T-helper 17 cell (primary cell): ENCODE measurements around the gene ARPIN. TPM values are rescaled to one million over a fixed set of nuclear protein-coding genes. Genes with fewer than 3 reads are reported as not detected.
"Not testable (repeated sequence)": the region's sequence is repeated elsewhere in the genome, so short reads cannot be mapped to it uniquely, and the experiment has no call there.

Source experiments
- ATAC-seq: fragments of 150-1000 bp; cut with Tn5 transposase; 2 replicates; pipeline ENCODE4 v1.10.0; 2021; ENCODE audit warnings: mild to moderate bottlenecking, moderate library complexity
- DNase-seq, 3 donors: peaks; one replicate each; pipeline versions ENCODE4 v3.0.0 to v3.0.0-alpha.2; 2020 to 2021
- H3K9me3 ChIP-seq: one replicate; pipeline ENCODE4 v1.7.0; 2013; ENCODE audit warnings: low read length, mild to moderate bottlenecking; ENCODE audit not compliant: control insufficient read depth, poor library complexity, severe bottlenecking
- H3K27ac Mint-ChIP-seq: one replicate; pipeline ENCODE4 v1.8.0; 2022; ENCODE audit warnings: mild to moderate bottlenecking, moderate library complexity, mixed read lengths
- H3K27me3 Mint-ChIP-seq: one replicate; pipeline ENCODE4 v1.8.0; 2022; ENCODE audit warnings: mixed read lengths
- H3K36me3 Mint-ChIP-seq: one replicate; pipeline ENCODE4 v1.8.0; 2022; ENCODE audit warnings: low read depth, mixed read lengths
- H3K4me1 Mint-ChIP-seq: one replicate; pipeline ENCODE4 v1.8.0; 2022; ENCODE audit warnings: mild to moderate bottlenecking, mixed read lengths
- H3K4me3 Mint-ChIP-seq: one replicate; pipeline ENCODE4 v1.8.0; 2022; ENCODE audit warnings: mild to moderate bottlenecking, moderate library complexity, mixed read lengths
- total RNA-seq, 4 donors: library from RNA in 2 of 4; stranded (reverse) in 2 of 4; gene quantifications; one replicate each; pipeline ENCODE4 v1.2.3 and lab custom pipeline; 2022 to 2026

ARPIN gene
- total RNA-seq, 2 donors from 2014 or later = 0.13 TPM; not detected in 1

DNA sequence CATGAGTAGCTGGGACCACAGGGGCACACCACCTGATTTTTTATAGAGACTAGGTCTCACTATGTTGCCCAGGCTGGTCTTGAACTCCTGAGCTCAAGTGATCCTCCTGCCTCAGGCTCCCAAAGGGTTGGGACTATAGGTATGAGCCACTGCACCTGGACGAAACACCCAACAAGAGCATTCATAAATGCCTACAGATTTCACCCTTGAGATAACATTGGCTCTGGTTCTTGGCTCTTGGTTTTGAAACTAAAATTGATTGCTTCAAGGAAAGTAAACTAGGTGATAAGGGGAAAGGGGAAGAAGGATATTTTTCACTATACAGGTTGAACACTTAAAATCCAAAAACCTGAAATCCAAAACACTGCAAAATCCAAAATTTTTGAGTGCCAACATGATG is 29.2 kb downstream of the ARPIN start:
- H3K9me3 ChIP-seq = no peaks in the 10 kb centered on the region
- Mint-ChIP-seq H3K27ac (no peak overlapping the region), H3K4me1 (peaks cover 3% of the 10 kb centered on the region), H3K27me3 (no peaks in the 10 kb centered on the region), H3K4me3 (no peak overlapping the region), H3K36me3 (peaks cover 3% of the 10 kb centered on the region)
- ATAC-seq (no peak), DNase-seq (no peak)

- Mint-ChIP-seq H3K27me3 (no peaks in the 10 kb centered on the region), H3K4me3 (no peak overlapping the region), H3K4me1 (peaks cover 5% of the 10 kb centered on the region), H3K36me3 (peaks cover 9% of the 10 kb centered on the region), H3K27ac (no peak overlapping the region)
- ATAC-seq (no peak), DNase-seq (no peak)
- no peaks in the 10 kb centered on the region for H3K9me3 ChIP-seq
Measured at GRCh38 chr15:89880727-89881126, 32.0 kb downstream of the ARPIN start.

DNA sequence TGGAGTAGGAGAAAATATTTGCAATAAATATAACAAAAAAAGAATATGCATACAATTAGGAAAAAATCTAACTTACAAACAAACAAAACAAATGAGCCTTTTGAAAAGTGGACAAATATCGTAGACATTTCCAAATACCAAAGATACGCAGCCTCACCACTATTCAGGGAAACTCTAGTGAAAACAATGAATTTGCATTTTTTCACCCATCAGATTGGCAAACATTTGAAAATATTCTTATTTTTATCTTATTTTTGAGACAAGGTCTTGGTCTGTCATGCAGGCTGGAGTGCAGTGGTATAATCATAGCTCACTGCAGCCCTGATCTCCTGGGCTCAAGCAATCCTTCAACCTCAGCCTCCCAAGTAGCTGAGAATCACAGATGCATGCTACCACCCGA is 34.4 kb downstream of the ARPIN start:
- H3K9me3 ChIP-seq = no peaks in the 10 kb centered on the region
- ATAC-seq (no peak), DNase-seq (no peak)
- Mint-ChIP-seq H3K27me3 (no peaks in the 10 kb centered on the region), H3K36me3 (peaks cover 9% of the 10 kb centered on the region), H3K4me1 (peaks cover 10% of the 10 kb centered on the region), H3K4me3 (no peak overlapping the region), H3K27ac (no peak overlapping the region)

GRCh38 chr15:89877083-89877425 is 35.7 kb downstream of the ARPIN start:
- no peaks in the 10 kb centered on the region for H3K9me3 ChIP-seq
- Mint-ChIP-seq H3K4me3 (peak overlapping the region; percentile 7), H3K27ac (peak overlapping the region; percentile 21), H3K4me1 (peaks cover 10% of the 10 kb centered on the region), H3K36me3 (peaks cover 9% of the 10 kb centered on the region), H3K27me3 (no peaks in the 10 kb centered on the region)
- ATAC-seq (no peak), DNase-seq (no peak)

DNA sequence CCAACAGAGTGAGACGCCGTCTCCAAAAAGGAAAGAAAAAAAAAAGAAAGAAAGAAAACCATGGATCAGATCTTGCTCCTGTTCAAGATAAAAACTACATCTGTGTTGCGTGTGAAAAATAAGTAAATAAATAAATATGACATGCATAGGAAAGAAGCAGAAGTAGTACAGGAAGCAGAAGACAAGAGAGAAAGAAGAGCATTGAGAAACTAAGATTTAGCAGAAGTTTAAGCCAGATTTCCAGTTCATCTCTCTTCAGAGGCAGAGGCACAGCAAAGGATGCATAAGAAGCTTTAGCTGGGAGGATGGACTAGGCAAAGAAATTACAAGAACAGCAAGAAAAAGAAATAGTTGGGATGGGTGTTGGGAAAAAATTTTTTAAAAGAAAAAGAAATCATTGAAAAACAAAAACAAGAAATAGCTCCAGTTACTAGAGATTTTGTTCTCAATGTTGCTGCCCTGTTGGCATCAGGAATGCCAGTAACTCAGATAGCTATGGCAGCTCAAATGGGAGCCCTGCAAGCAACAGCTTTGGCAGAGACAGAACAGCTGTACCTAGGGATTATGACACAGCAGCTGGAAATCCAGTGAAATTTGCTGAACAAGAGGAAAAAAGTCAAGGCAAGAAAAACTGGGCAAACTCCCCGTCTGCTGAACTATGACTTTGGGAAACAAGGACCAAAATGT is 36.2 kb downstream of the ARPIN start:
- ATAC-seq (no peak), DNase-seq (no peak)
- H3K27me3 Mint-ChIP-seq = no peaks in the 10 kb centered on the region
- H3K9me3 ChIP-seq = no peaks in the 10 kb centered on the region
- peaks cover 9% of the 10 kb centered on the region for H3K36me3 Mint-ChIP-seq
- peaks cover 10% of the 10 kb centered on the region for H3K4me1 Mint-ChIP-seq
- peak overlapping the region; percentile 7 for H3K4me3 Mint-ChIP-seq
- H3K27ac Mint-ChIP-seq = peak overlapping the region; percentile 88

DNA sequence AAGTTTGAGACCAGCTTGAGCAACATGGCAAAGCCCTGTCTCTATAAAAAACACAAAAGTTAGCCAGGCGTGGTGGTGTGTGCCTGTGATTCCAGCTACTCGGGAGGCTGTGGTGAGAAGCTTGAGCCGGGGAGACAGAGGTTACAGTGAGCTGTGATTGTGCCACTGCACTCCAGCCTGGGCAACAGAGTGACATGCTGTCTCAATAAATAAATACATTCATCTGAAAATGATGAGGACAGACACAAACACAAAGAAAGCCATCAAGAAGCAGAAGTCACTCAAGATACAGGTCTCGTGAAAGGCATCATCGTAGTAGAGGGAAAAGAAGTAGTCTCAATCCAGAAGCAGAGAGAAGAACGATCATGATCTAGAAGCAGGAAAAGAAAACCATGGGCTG is 37.0 kb downstream of the ARPIN start:
- no peak for ATAC-seq
- H3K27ac Mint-ChIP-seq = peak overlapping the region; percentile 88
- H3K36me3 Mint-ChIP-seq = peaks cover 6% of the 10 kb centered on the region
- H3K4me3 Mint-ChIP-seq = peak overlapping the region; percentile 49
- H3K4me1 Mint-ChIP-seq = peaks cover 8% of the 10 kb centered on the region
- DNase-seq = no peak
- no peaks in the 10 kb centered on the region for H3K27me3 Mint-ChIP-seq
- H3K9me3 ChIP-seq = no peaks in the 10 kb centered on the region

DNA sequence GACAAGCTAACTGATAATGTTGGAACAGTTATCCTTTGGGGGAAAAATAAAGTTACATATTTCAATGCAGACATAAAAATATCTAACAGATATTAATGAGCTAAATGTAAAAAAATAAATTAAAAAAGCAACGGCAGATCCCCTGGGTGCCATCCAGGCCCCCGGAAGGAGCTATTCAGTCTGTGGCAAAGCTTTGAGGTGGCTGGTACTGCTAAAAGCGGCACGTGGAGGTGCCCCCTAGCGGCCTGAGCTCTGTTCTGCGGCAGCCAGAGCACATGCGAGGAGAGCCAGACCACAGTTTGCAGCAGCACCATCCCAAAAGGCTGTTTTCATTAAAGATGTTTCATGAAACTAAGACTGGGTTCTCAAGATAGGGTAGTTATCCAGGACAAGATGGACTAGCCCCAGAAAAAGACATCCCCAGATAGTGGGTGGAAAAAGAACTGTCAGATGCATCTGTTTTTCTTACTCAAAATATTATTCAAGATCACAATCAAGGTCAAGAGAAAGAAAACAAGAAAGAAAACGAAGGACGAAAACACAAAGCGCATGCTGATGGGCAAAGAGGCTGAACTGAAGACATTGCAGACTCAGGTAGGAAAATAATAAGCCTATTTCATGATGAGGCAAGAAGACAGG is 37.7 kb downstream of the ARPIN start:
- peak; percentile 59 to 73 (median 61) for DNase-seq

DNA sequence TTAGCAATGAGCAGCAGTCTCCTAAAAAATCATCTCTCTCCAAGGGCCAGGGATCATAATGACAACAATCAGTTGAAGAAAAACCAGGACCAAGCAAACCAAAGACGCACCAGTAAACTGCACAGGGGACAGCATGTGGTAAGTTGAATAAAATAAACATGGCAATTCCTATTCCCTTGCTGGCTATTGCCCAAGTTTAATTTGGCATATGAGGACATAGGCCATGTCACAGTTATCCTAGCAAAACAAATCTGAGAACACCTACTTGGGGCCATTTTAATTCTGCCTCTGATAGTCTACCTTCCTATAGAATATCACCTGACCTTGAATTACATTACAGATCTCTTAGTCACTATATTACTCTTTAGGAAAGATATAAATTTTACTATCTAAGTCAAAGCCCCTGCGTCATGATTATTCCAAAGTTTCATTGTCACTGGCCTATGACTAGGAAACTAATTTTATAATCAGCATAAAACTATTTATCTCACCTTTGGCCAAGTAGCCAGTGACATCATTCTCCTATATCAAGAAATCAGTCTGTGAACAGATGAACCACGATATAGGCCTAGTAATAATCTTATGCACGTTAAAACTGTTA is 42.0 kb downstream of the ARPIN start:
- H3K4me1 Mint-ChIP-seq = peaks cover 6% of the 10 kb centered on the region
- H3K36me3 Mint-ChIP-seq = peaks cover 2% of the 10 kb centered on the region
- H3K27me3 Mint-ChIP-seq = no peaks in the 10 kb centered on the region
- no peak overlapping the region for H3K27ac Mint-ChIP-seq
- no peak for ATAC-seq
- H3K9me3 ChIP-seq = no peaks in the 10 kb centered on the region
- H3K4me3 Mint-ChIP-seq = no peak overlapping the region
- DNase-seq = no peak

More for the DNA sequence above, 37.7 kb downstream of the ARPIN start:
- Mint-ChIP-seq H3K27ac (no peak overlapping the region), H3K27me3 (no peaks in the 10 kb centered on the region), H3K4me1 (peaks cover 7% of the 10 kb centered on the region), H3K4me3 (no peak overlapping the region), H3K36me3 (peaks cover 6% of the 10 kb centered on the region)
- H3K9me3 ChIP-seq = no peaks in the 10 kb centered on the region
- ATAC-seq = peak; percentile 100

DNA sequence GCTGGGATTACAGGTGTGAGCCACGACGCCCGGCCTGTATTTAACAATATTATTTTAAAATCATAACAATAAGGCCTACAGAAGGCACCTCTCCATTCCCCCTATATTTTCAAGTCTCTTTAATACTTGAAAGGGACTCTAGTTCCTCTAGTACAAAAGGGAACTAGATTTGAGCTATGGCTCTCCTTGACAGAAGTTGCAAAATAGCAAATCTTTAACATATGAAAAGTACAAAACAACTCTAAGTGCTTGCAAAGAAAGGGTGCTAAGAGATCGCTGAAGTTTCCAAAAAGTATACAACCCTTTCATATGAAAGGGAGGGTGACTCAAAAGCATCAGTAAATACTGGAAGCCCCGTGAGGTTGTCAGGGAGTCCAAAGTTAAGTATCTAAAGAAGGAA is 42.7 kb downstream of the ARPIN start:
- Mint-ChIP-seq H3K4me1 (peaks cover under 1% of the 10 kb centered on the region), H3K27me3 (no peaks in the 10 kb centered on the region), H3K27ac (no peak overlapping the region), H3K4me3 (no peak overlapping the region), H3K36me3 (peaks cover 2% of the 10 kb centered on the region)
- ATAC-seq = no peak
- no peaks in the 10 kb centered on the region for H3K9me3 ChIP-seq
- DNase-seq = no peak

GRCh38 chr15:89869490-89869889 is 43.3 kb downstream of the ARPIN start:
- not testable (repeated sequence) for H3K4me1 Mint-ChIP-seq, ATAC-seq, H3K36me3 Mint-ChIP-seq, H3K27ac Mint-ChIP-seq, H3K27me3 Mint-ChIP-seq, H3K9me3 ChIP-seq, H3K4me3 Mint-ChIP-seq, DNase-seq

DNA sequence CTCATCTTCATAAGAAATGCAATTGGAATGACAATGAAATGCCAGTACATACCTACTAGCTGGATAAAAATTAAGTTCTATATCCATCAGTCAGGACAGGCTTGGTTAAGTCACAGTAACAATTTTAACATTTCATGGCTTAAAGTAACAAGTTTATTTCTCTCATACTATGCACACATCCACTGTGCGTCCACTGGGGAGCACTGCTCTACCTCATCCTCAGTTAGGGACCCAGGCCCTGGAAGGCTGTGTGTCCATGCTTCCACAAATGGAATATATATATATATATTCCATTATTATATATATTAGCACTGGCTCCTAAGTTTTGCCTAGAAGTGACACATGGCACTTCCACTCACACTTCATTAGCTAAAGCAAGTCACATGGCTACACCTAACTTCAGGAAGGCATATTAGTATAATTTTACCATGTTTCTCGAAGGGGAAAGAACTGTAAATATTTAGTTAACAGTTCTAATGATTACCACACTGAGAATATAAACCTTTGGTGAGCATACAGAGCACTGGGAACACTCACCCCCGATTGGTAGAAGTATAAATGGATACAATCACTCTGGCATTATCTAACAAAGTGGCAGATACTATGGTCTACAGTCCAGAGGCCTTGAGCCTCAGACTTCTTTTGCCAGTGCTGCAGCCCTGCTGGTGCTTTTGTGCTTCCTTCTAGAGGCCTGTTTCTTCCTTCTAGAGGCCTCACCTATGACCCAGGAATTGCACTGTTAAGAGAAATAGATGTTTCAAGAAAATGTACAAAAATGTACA is 47.6 kb downstream of the ARPIN start:
- H3K36me3 Mint-ChIP-seq = peaks cover 2% of the 10 kb centered on the region
- H3K4me1 Mint-ChIP-seq = no peaks in the 10 kb centered on the region
- H3K27ac Mint-ChIP-seq = no peak overlapping the region
- no peaks in the 10 kb centered on the region for H3K9me3 ChIP-seq
- no peak for ATAC-seq
- no peak for DNase-seq
- no peaks in the 10 kb centered on the region for H3K27me3 Mint-ChIP-seq
- H3K4me3 Mint-ChIP-seq = no peak overlapping the region

DNA sequence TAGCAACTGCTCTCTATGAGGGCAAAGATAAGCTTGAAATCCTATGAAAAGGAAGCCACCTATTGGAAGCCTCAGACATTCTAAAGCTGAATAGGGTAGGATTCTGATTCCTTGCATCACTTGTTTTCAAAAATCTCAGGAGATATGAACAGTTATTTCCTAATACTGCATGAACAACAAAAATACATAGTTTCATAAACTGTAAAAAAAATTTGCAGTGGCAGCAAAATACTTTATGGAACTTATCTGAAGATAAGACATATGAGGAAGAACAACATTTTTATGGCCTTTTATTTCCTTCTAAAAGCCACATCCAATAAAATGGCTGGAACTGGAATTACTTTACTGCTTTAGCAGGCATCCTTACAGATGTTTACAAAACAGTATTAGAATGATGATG is 48.8 kb downstream of the ARPIN start:
- Mint-ChIP-seq H3K27me3 (no peaks in the 10 kb centered on the region), H3K4me1 (no peaks in the 10 kb centered on the region), H3K27ac (no peak overlapping the region), H3K4me3 (no peak overlapping the region), H3K36me3 (no peaks in the 10 kb centered on the region)
- DNase-seq (no peak), ATAC-seq (no peak)
- H3K9me3 ChIP-seq = no peaks in the 10 kb centered on the region

GRCh38 chr15:89860891-89861290 is 51.9 kb downstream of the ARPIN start:
- no peaks in the 10 kb centered on the region for H3K27me3 Mint-ChIP-seq
- no peak overlapping the region for H3K4me3 Mint-ChIP-seq
- no peak for DNase-seq
- peak overlapping the region; percentile 37 for H3K27ac Mint-ChIP-seq
- no peak for ATAC-seq
- no peaks in the 10 kb centered on the region for H3K9me3 ChIP-seq
- H3K4me1 Mint-ChIP-seq = no peaks in the 10 kb centered on the region
- H3K36me3 Mint-ChIP-seq = no peaks in the 10 kb centered on the region
